Activated CD4-positive, CD25-positive, alpha-beta regulatory T cell treated with anti-CD3 and anti-CD28 coated beads, Interleukin-2, amount 50 U/mL, for 24 hours (primary cell): Measurements from ENCODE around the gene NBPF4.
"Not testable (repeated sequence)": the region's sequence is repeated elsewhere in the genome, so short reads cannot be mapped to it uniquely, and the experiment has no call there.

Source experiments
- ATAC-seq, 2 donors: fragments of 150-1000 bp; cut with Tn5 transposase; one replicate each; pipeline ENCODE4 v1.10.0; 2021; ENCODE audit warnings: mild to moderate bottlenecking in 1 of 2, moderate library complexity in 1 of 2

The NBPF4 gene

DNA sequence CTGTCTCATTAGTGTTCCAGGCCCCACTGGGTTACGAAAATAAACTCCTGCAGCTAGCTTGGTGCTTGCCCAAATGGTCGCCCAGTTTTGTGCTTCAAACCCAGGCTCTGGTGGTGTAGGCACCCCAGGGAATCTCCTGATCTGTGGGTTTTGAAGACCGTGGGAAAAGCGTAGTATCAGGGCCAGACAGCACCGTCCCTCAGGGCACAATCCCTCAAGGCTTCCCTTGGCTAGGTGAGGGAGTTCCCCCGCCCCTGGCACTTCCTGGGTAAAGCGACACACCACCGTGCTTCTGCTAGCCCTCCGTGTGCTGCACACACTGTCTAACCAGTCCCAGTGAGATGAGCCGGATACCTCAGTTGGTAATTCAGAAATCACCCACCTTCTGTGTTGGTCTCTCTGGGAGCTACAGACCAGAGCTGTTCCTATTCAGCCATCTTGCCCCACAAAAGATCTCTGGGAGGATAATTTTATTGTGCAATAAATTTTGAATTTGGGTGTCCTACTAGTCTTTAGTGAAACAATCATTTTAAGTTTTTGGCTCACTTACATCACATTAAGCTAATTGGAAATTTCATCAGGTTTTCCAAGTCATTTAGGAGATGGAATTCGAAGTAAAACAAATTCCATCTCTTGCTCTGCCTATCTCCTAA, 34.3 kb downstream of the NBPF4 start:
- ATAC-seq, result peak in 1 of 2 donors; percentile 36

DNA sequence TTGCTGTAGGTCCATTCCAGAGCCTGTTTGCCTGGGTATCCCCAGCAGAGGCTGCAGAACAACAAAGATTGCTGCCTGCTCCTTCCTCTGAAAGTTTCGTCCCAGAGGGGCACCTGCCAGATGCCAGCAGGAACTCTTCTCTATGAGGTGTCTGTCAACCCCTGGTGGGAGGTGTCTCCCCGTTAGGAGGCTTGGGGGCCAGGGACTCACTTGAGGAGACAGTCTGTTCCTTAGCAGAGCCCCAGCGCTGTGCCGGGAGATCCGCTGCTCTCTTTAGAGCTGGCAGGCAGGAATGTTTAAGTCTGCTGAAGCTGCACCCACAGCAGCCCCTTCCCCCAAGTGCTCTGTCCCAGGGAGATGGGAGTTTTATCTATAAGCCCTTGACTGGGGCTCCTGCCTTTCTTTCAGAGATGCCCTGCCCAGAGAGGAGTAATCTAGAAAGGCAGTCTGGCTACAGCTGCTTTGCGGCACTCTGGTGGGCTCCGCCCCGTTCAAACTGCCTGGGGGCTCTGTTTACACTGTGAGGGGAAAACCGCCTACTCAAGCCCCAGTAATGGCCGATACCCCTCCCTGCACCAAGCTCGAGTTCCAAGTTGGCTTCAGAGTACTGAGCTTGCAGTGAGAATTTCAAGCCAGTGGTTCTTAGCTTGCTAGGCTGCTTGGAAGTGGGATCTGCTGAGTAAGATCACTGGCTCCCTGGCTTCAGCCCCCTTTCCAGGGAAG, 35.0 kb downstream of the NBPF4 start:
- no peak for ATAC-seq

- not testable (repeated sequence) for ATAC-seq
Measured at GRCh38 chr1:108203582-108203981, 40.3 kb downstream of the NBPF4 start.

GRCh38 chr1:108201687-108202086, 42.2 kb downstream of the NBPF4 start:
- no peak for ATAC-seq

DNA sequence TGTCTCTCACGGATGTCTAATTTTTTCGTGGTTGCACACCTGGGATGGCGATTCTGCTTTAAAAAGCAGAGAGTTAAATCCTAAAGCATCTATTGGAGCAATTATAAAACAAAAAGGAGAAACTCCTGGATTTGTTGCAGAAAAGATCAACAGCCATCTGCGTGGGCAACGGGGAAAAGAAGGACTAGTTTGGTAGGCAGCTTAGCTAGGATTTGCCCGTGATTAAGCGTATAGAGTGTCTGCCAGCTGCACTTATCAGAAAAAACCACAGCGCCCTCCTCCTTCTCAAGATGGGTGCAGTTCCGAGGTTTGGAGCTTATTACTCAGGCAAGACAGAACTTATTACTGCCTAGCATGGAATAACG, 43.2 kb downstream of the NBPF4 start:
- peak; percentile 50 to 61 for ATAC-seq

- peak; percentile 98 for ATAC-seq
Measured at GRCh38 chr1:108199781-108200686, 43.8 kb downstream of the NBPF4 start, which contains the start of gene SLC25A24. Gene SLC25A24, minus strand, starts transcription at chr1:108200343. Its CDS starts 205 bp downstream, at chr1:108200138.

DNA sequence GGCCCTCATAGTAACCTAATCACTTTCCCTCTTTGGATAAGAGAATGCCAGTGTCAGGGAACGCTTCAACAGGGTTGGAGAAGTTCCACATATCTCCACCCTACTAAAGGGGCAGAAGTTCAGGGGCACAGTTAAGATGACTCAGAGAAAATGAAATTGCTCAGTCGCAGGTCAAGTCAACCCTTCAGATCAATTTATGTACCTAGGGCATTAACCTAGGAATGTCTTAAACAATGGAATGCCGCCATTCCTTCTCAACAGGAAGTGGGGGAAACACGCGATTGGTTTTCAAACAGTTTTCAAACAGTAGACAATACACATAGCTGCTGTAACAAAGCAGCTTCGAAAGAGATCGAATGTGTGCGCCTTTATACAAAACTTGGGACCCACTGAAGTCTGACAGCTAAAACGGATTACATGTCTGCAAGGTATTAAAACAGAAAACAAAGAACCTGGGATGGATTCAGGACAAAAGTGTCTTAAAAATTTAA, 44.6 kb downstream of the NBPF4 start:
- ATAC-seq, result no peak

GRCh38 chr1:108194051-108194450, 49.8 kb downstream of the NBPF4 start:
- no peak for ATAC-seq

- ATAC-seq, result no peak
Measured at GRCh38 chr1:108193333-108193732, 50.5 kb downstream of the NBPF4 start.

- no peak for ATAC-seq
Measured at GRCh38 chr1:108192581-108192980, 51.3 kb downstream of the NBPF4 start.

DNA sequence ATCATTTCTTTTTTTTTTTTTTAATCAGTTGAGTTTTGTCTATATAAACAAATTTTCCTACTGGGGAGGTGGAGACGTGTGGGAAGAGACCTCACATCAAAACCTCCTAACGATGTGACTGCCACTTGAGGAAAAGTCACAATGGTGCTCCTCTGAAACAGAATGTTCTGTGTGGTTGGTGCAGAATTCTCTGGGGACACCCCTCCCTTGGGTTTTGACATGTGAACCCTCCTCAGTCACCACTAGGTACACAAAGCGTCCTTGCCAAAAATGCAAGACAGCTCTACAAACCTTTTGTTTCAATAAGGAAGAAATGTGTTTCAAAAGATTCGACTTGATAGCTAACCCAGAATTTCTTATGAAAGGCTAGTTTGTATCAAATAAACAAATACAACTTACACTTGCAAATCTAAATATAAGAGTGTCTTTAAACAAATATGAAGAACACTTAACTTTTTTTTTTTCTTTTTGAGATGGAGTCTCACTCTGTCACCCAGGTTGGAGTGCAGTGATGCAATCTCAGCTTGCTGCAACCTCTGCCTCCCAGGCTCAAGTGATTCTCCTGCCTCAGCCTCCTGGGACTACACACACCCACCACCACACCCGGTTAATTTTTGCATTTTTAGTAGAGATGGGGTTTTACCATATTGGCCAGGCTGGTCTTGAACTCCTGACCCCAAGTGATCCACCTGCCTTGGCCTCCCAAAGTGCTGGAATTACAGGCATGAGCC, 53.0 kb downstream of the NBPF4 start:
- no peak for ATAC-seq

GRCh38 chr1:108190001-108190634, 53.8 kb downstream of the NBPF4 start:
- ATAC-seq, result no peak

DNA sequence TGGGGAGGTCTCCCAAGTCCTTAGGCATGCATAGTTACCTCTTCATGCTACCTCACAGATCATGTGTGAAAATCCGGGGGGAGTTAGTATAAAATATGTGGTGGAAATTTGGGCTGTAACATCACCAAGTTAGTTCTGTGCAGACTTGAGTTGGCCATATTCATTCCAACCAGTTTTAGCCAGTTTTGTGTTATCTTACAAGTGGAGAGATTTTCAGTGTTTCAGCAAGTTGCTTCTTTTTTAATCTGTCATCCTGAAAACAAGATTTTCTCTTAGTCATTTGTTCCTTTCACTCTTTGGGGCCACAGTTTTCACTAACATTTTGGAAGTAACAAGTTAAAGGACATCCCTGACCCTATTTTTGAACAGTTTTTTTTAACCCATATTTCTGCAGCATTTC, 55.1 kb downstream of the NBPF4 start:
- ATAC-seq, result no peak

- no peak for ATAC-seq
Measured at GRCh38 chr1:108182959-108183700, 60.7 kb downstream of the NBPF4 start.

- peak in 1 of 2 donors; percentile 41 for ATAC-seq
Measured at GRCh38 chr1:108179018-108179417, 64.9 kb downstream of the NBPF4 start.
